Urinary bladder (tissue), 4 donors: ENCODE data around the gene PNMA5. TPM values are rescaled to one million over a fixed set of nuclear protein-coding genes. Genes with fewer than 3 reads are reported as not detected.

ENCODE experiments used
- DNase-seq: peaks from one replicate; pipeline ENCODE4 v3.0.0-alpha.2; 2015; ENCODE audit errors: extremely low spot score
- H3K27ac ChIP-seq: one replicate; pipeline ENCODE4 v1.5.1; 2013; ENCODE audit warnings: low read depth, mild to moderate bottlenecking, moderate library complexity
- H3K36me3 ChIP-seq: one replicate; pipeline ENCODE4 v1.6.1; 2013; ENCODE audit warnings: mild to moderate bottlenecking, moderate library complexity; ENCODE audit not compliant: insufficient read depth
- H3K4me1 ChIP-seq: one replicate; pipeline ENCODE4 v1.6.1; 2013; ENCODE audit warnings: mild to moderate bottlenecking, moderate library complexity; ENCODE audit not compliant: insufficient read depth
- H3K4me3 ChIP-seq: one replicate; pipeline ENCODE4 v1.5.1; 2013; ENCODE audit warnings: low read depth, low read length
- WGBS: extraction: QIAGEN DNeasy Blood & Tissue Kit; methylation state at CpG from one replicate; pipeline ENCODE4 v1.1.7; 2013; 5-methylcytosine and 5-hydroxymethylcytosine counted together
- polyA plus RNA-seq: library from polyadenylated mRNA; stranded (reverse); fragments of 200-250 nt; gene quantifications from one replicate; pipeline ENCODE4 v1.2.3, GENCODE V29; 2013
- total RNA-seq: library from RNA; depleted of rRNA; stranded (reverse); fragments of >200 nt; gene quantifications from one replicate; pipeline ENCODE4 v1.2.3, GENCODE V29; 2014
- donor health status: healthy with polysubstance abuse.
- donor health status: healthy.

Gene PNMA5
- total and polyA plus RNA-seq, 2 donors, result 0.04 TPM; not detected in 1

DNA sequence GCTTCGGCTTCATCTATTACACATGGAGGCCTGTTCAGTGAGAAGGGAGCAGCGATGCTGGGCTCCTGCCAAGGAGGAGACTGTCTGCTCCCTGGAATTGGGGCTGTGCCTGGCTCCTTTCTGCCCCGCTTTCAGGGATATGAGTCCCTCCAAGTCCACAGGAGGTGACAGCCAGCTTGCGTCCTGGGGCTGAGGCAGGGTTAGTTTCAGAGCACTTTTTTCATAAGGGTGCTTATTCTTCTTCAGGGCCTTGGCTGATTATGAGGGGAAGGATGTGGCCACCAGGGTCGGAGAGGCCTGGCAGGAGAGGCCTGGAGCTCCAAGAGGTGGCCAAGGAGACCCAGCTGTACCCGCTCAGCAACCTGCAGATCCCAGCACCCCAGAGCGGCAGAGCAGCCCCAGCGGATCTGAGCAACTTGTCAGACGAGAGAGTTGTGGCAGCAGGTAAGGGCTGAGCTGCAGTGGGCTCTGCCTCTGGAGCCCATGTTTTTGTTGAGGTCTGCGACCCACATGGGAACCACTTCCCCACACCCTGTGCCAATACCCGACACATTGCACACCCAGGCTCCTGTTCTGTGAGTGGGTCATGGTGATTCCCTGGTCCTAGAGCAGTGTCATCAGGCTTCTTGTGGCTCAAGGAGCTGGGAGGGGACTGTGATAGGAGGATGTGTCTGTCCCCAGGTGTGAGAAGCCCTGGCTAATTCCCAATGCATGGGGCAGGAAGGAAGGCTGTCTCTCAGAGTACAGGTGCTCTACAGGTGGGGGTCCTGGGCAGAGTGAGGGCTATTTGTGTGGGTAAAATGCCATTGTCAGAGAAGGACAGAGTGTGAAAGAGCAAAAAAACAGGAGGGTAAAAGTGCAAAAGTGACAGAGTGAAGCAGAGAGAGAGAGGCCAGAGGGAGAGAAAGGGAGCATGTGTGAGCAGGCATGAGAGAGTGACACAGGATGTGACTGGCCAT lies 48.6 kb downstream of the PNMA5 start:
- WGBS, result 96% methylated on average over 11 of the region's 11 CpGs
- no peak overlapping the region for H3K4me3 ChIP-seq
- H3K4me1 ChIP-seq, result no peaks in the 10 kb centered on the region
- no peaks in the 10 kb centered on the region for H3K36me3 ChIP-seq
- no peak for DNase-seq
- H3K27ac ChIP-seq, result no peak overlapping the region

DNA sequence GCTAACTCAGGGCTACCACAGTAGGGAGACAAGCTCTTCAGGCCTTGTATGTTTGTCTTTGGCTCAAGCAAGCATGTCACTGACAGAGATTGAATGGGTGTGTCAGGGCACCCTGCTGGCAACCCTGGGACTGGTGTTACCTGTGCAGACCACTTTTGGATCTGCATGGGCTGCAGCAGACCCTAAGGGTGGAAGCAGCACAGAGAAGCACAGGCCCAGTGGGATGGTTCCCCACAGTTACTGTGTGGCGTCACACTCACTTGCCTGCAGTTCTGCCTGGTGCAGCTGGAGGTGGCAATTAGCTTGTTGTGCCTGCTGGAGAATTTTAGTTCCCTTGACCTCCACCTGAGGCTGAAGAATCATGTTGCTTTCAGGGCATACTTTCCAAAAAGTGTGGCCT lies 50.1 kb downstream of the PNMA5 start:
- Histone ChIP-seq H3K4me1 (no peaks in the 10 kb centered on the region), H3K36me3 (no peaks in the 10 kb centered on the region), H3K27ac (no peak overlapping the region), H3K4me3 (no peak overlapping the region)
- WGBS, result 96% methylated on average over 1 of the region's 1 CpG
- DNase-seq, result no peak

DNA sequence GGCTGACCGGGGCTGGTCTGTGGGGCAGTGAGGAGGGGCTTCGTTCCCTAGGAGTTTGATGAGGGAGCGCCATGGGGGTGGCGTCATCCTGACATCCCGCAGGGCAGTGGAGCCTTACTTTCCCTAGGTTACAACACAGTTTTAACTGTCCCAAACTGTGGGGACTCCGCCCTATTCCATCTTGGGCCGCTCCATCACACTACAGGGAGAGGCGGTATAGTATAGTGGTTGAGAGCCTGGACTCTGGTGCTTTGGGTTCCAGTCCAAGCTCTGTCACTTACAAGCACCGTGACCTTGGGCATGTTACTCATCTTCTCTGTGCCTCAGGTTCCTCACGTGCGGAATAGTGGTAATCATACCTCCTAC lies 51.9 kb downstream of the PNMA5 start:
- 46% methylated on average over 11 of the region's 11 CpGs for WGBS
- Histone ChIP-seq H3K36me3 (no peaks in the 10 kb centered on the region), H3K4me1 (no peaks in the 10 kb centered on the region), H3K27ac (peak overlapping the region; percentile 81), H3K4me3 (peak overlapping the region; percentile 24)
- DNase-seq, result no peak

DNA sequence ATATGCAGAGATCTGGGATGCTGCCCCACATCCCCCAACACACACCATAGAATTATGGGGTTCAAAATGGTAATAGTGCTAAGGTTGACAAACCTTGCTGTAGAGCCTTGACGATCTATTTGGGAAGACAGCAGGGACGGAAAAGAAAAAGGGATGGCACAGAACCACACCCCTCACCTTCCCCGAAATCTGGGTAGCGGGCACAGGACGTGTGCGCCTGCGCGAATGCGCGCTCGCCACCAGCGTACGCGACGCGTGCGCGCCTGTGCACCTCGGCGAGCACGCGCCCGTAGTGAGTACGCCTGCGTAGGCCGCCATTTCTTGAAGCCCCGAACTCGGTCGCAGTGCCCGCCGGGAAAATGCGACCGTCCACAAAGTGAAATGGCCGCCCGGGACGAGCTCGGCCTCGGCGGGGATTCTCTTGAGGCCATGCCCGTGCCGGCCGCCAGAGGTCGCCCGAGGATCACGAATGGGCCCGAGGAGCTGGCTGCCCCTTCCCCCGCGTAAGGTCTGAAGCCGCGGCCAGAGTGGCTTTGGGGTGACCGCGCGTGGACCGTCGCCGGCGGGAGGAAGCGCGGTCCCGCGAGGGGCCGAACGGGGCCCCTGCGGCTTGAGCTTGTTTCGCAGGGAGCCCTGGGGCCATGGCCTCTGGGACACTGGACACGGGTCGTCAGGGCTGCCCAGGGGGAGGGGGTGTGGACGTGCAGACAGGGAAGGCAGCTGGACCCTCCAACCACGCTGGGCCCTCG lies 52.4 kb downstream of the PNMA5 start:
- Histone ChIP-seq H3K4me1 (no peaks in the 10 kb centered on the region), H3K4me3 (peak overlapping the region; percentile 35), H3K27ac (peak overlapping the region; percentile 81), H3K36me3 (no peaks in the 10 kb centered on the region)
- peak; percentile 61 for DNase-seq
- WGBS, result under 1% methylated on average over 69 of the region's 70 CpGs

Other genes starting within 250 kb of the PNMA5 start
- not detected for gene MAGEA2, start 240.3 kb downstream of the PNMA5 start, total RNA-seq
- gene MAGEA2, start 240.3 kb downstream of the PNMA5 start, polyA plus RNA-seq, result not detected
- gene CSAG3, start 234.9 kb downstream of the PNMA5 start, total RNA-seq, result not detected
- gene CSAG3, start 234.9 kb downstream of the PNMA5 start, polyA plus RNA-seq, result not detected
- gene MAGEA6, start 224.4 kb downstream of the PNMA5 start, total RNA-seq, result not detected
- not detected for gene MAGEA6, start 224.4 kb downstream of the PNMA5 start, polyA plus RNA-seq
- gene CETN2, start 163.4 kb downstream of the PNMA5 start, total RNA-seq, result 38.3 TPM
- 44.1 TPM for gene CETN2, start 163.4 kb downstream of the PNMA5 start, polyA plus RNA-seq
- 6.2 TPM for gene NSDHL, start 163.1 kb downstream of the PNMA5 start, total RNA-seq
- 15.5 TPM for gene NSDHL, start 163.1 kb downstream of the PNMA5 start, polyA plus RNA-seq
- 9.7 TPM for gene ZNF185, start 96.0 kb downstream of the PNMA5 start, total RNA-seq
- 5.3 TPM for gene ZNF185, start 96.0 kb downstream of the PNMA5 start, polyA plus RNA-seq
- 0.42 TPM for gene PNMA3, start 62.4 kb upstream of the PNMA5 start, total RNA-seq
- gene PNMA3, start 62.4 kb upstream of the PNMA5 start, polyA plus RNA-seq, result 0.08 TPM
- 1.7 TPM for gene PNMA6A, start 78.3 kb upstream of the PNMA5 start, total RNA-seq
- 0.72 TPM for gene PNMA6A, start 78.3 kb upstream of the PNMA5 start, polyA plus RNA-seq
- not detected for gene MAGEA1, start 185.2 kb upstream of the PNMA5 start, total RNA-seq
- not detected for gene MAGEA1, start 185.2 kb upstream of the PNMA5 start, polyA plus RNA-seq